CD4-positive, alpha-beta T cell treated with Interleukin-17A for 4 hours (primary cell): ENCODE results near the gene MREG.
"Not testable (repeated sequence)": the region's sequence is repeated elsewhere in the genome, so short reads cannot be mapped to it uniquely, and the experiment has no call there.

Source experiments
- DNase-seq: peaks from one replicate; pipeline ENCODE4 v3.0.0-alpha.2; 2020; ENCODE audit warnings: mixed read lengths

Gene MREG

GRCh38 chr2:215951558-215951957 is 61.8 kb downstream of the MREG start:
- DNase-seq, result no peak

GRCh38 chr2:215949991-215950404 is 63.4 kb downstream of the MREG start:
- DNase-seq, result no peak

- DNase-seq, result no peak
Measured at GRCh38 chr2:215948051-215948450, 65.3 kb downstream of the MREG start.

- no peak for DNase-seq
Measured at GRCh38 chr2:215946586-215946985, 66.8 kb downstream of the MREG start.

GRCh38 chr2:215942194-215942593 is 71.2 kb downstream of the MREG start:
- DNase-seq, result no peak

GRCh38 chr2:215941726-215942125 is 71.6 kb downstream of the MREG start:
- no peak for DNase-seq

GRCh38 chr2:215940645-215941184 is 72.6 kb downstream of the MREG start:
- no peak for DNase-seq

GRCh38 chr2:215937190-215937589 is 76.2 kb downstream of the MREG start:
- no peak for DNase-seq

- no peak for DNase-seq
Measured at GRCh38 chr2:215933151-215933550, 80.2 kb downstream of the MREG start.

GRCh38 chr2:215931256-215931903 is 82.0 kb downstream of the MREG start:
- peak; percentile 54 for DNase-seq

- no peak for DNase-seq
Measured at GRCh38 chr2:215930505-215931253, 82.7 kb downstream of the MREG start.

GRCh38 chr2:215929602-215930335 is 83.6 kb downstream of the MREG start:
- no peak for DNase-seq

- no peak for DNase-seq
Measured at GRCh38 chr2:215928086-215928485, 85.3 kb downstream of the MREG start.

- DNase-seq, result not testable (repeated sequence)
Measured at GRCh38 chr2:215926992-215927391, 86.4 kb downstream of the MREG start.

- DNase-seq, result no peak
Measured at GRCh38 chr2:215921895-215922294, 91.5 kb downstream of the MREG start.

GRCh38 chr2:215920244-215921100 is 92.9 kb downstream of the MREG start:
- peak; percentile 65 for DNase-seq

- DNase-seq, result no peak
Measured at GRCh38 chr2:215919624-215920243, 93.6 kb downstream of the MREG start.

GRCh38 chr2:215918901-215919599 is 94.3 kb downstream of the MREG start:
- no peak for DNase-seq

- DNase-seq, result no peak
Measured at GRCh38 chr2:215917953-215918620, 95.3 kb downstream of the MREG start.

- DNase-seq, result no peak
Measured at GRCh38 chr2:215915441-215915840, 97.9 kb downstream of the MREG start.

- no peak for DNase-seq
Measured at GRCh38 chr2:215914777-215915165, 98.6 kb downstream of the MREG start.
